Caco-2 (cell line): ENCODE results near the gene COL12A1. TPM values are rescaled to one million over a fixed set of nuclear protein-coding genes. Genes with fewer than 3 reads are reported as not detected.

Experiments used
- BruUV-seq: library from RNA; stranded (reverse); fragments of 400-500 nt; replicated peaks from 2 replicates; lab custom pipeline; 2021; lab: Mats Ljungman, UMichigan
- CTCF ChIA-PET: fragments of 300-600 bp; sonication (Branson Sonifier 250); formaldehyde crosslinking; loops from one replicate; lab custom pipeline; 2022; ENCODE audit warnings: antibody characterized with exemption; lab: Charles Lee
- POLR2A ChIA-PET: fragments of 300-600 bp; sonication (Branson Sonifier 250); formaldehyde crosslinking; loops from one replicate; lab custom pipeline; 2022; ENCODE audit warnings: antibody characterized with exemption; lab: Charles Lee
- DNase-seq, 2 experiments: peaks; one replicate each; pipeline versions ENCODE4 v3.0.0 to v3.0.0-alpha.2; 2020 to 2022
- H3K27me3 ChIP-seq: replicated peaks from 2 replicates; pipeline ENCODE4 v1.6.0; 2011; ENCODE audit warnings: low read length; ENCODE audit not compliant: control insufficient read depth, insufficient read depth
- H3K36me3 ChIP-seq: 2 replicates; pipeline ENCODE4 v1.5.1; 2011; ENCODE audit warnings: low read length; ENCODE audit not compliant: control insufficient read depth, insufficient read depth
- H3K4me1 ChIP-seq: fragments of 250-450 bp; sonication (Bioruptor Pico); 2 replicates; pipeline ENCODE4 v1.5.1; 2020; ENCODE audit warnings: mild to moderate bottlenecking
- H3K4me3 ChIP-seq: 2 replicates; pipeline ENCODE4 v1.5.1; 2011; ENCODE audit warnings: low read depth, mild to moderate bottlenecking, control low read depth, low read length
- H3K9me3 ChIP-seq: fragments of 250-450 bp; sonication (Bioruptor Pico); 2 replicates; pipeline ENCODE4 v1.5.1; 2020; ENCODE audit warnings: mild to moderate bottlenecking, moderate library complexity
- H3K27ac Mint-ChIP-seq: one replicate; pipeline ENCODE4 v1.8.0; 2022; ENCODE audit warnings: mixed read lengths; ENCODE audit not compliant: unreplicated experiment
- H3K27me3 Mint-ChIP-seq: one replicate; pipeline ENCODE4 v1.8.0; 2022; ENCODE audit warnings: mixed read lengths; ENCODE audit not compliant: insufficient read depth, unreplicated experiment
- H3K36me3 Mint-ChIP-seq: one replicate; pipeline ENCODE4 v1.8.0; 2022; ENCODE audit warnings: mild to moderate bottlenecking, mixed read lengths; ENCODE audit not compliant: insufficient read depth, unreplicated experiment
- H3K4me1 Mint-ChIP-seq: one replicate; pipeline ENCODE4 v1.8.0; 2022; ENCODE audit warnings: low read depth, mixed read lengths; ENCODE audit not compliant: unreplicated experiment
- H3K4me3 Mint-ChIP-seq: one replicate; pipeline ENCODE4 v1.8.0; 2022; ENCODE audit warnings: mild to moderate bottlenecking, moderate library complexity, mixed read lengths; ENCODE audit not compliant: unreplicated experiment
- H3K9me3 Mint-ChIP-seq: one replicate; pipeline ENCODE4 v1.8.0; 2022; ENCODE audit warnings: mixed read lengths; ENCODE audit not compliant: unreplicated experiment
- intact Hi-C: fragments of 100-400 bp; cut with micrococcal nuclease; formaldehyde crosslinking; loops from one replicate; pipeline ENCODE4 v1.10.0; 2022; ENCODE audit not compliant: unreplicated experiment
- total RNA-seq: library from RNA; stranded (reverse); gene quantifications from 2 replicates; pipeline ENCODE4 v1.2.3, GENCODE V29; 2022
- TF ChIP-seq, protein P1 (sequence below), 2 experiments: fragments of 200-600 bp in 1 of 2; IDR thresholded peaks; 1 replicate in 1 of 2; 2 replicates in 1 of 2; pipeline versions ENCODE4 v1.5.1 to v1.8.0; 2011 to 2022; ENCODE audit warnings: antibody characterized with exemption in 1 of 2, control low read depth in 1 of 2, inconsistent platforms in 1 of 2, low read depth in 1 of 2, low read length in 1 of 2, mild to moderate bottlenecking in 1 of 2, moderate library complexity in 1 of 2; ENCODE audit not compliant: insufficient read depth in 1 of 2, severe bottlenecking in 1 of 2, unreplicated experiment in 1 of 2

Gene COL12A1
- total RNA-seq, 1 experiment from 2014 or later: 68.0 TPM

DNA sequence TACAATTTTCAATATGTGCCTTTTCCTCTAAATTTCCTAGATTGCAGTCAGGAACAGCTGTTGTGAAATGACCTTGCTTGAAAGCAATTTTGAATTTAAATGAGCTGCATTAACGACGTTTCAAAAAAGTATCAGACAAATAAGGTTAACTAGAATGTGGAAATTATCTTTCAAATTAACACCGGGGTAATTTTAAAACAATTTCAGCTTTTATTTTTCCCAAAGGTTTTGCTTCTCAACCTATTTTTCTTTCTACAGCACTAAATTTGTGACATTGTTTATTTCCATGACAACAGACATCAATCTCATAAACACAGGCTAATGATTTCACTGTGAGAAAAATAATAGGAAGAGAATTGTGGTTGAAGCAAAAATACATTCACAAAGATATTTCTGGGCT is 38.5 kb downstream of the COL12A1 start:
- H3K36me3 ChIP-seq: no peaks in the 10 kb centered on the region
- BruUV-seq: no TSS peak
- Mint-ChIP-seq H3K27me3 (no peaks in the 10 kb centered on the region), H3K4me3 (no peak overlapping the region), H3K4me1 (peaks cover 6% of the 10 kb centered on the region), H3K9me3 (no peaks in the 10 kb centered on the region), H3K36me3 (peaks cover 21% of the 10 kb centered on the region), H3K27ac (no peak overlapping the region)
- TF ChIP-seq, protein P1, sequence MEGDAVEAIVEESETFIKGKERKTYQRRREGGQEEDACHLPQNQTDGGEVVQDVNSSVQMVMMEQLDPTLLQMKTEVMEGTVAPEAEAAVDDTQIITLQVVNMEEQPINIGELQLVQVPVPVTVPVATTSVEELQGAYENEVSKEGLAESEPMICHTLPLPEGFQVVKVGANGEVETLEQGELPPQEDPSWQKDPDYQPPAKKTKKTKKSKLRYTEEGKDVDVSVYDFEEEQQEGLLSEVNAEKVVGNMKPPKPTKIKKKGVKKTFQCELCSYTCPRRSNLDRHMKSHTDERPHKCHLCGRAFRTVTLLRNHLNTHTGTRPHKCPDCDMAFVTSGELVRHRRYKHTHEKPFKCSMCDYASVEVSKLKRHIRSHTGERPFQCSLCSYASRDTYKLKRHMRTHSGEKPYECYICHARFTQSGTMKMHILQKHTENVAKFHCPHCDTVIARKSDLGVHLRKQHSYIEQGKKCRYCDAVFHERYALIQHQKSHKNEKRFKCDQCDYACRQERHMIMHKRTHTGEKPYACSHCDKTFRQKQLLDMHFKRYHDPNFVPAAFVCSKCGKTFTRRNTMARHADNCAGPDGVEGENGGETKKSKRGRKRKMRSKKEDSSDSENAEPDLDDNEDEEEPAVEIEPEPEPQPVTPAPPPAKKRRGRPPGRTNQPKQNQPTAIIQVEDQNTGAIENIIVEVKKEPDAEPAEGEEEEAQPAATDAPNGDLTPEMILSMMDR (IDR thresholded peaks at IDR 0.05; ENCODE audit: insufficient read depth in 1 of 2, low read depth in 1 of 2, low read length in 1 of 2, severe bottlenecking in 1 of 2, unreplicated experiment in 1 of 2): no peak
- ChIA-PET POLR2A (no interaction called here), CTCF (no interaction called here)
- no peak overlapping the region for H3K4me3 ChIP-seq
- intact Hi-C loops: no loop called here
- no peaks in the 10 kb centered on the region for H3K4me1 ChIP-seq
- no peaks in the 10 kb centered on the region for H3K27me3 ChIP-seq
- H3K9me3 ChIP-seq: no peaks in the 10 kb centered on the region
- no peak for DNase-seq

DNA sequence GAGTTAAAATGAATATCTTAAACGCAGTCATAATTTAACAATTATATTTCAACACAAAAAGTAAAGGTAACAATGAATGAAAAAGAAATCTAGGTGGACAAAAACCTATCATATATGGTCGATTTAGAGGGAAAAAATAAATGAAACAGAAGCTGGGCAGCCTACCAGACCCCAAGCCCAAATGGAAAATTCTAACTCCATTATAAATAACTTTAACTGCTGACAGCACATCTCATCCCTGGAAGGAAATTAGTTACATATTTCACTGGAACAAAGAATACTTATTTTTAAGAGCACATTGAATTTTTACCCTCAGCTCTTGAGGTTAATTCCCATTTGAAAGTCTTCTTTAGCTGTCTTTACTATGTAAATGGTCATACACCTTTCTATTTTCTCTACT is 39.1 kb downstream of the COL12A1 start:
- peaks cover 22% of the 10 kb centered on the region for H3K36me3 Mint-ChIP-seq
- H3K27ac Mint-ChIP-seq: no peak overlapping the region
- H3K4me3 Mint-ChIP-seq: no peak overlapping the region
- Histone ChIP-seq H3K9me3 (no peaks in the 10 kb centered on the region), H3K4me3 (no peak overlapping the region), H3K27me3 (no peaks in the 10 kb centered on the region), H3K4me1 (no peaks in the 10 kb centered on the region), H3K36me3 (no peaks in the 10 kb centered on the region)
- POLR2A ChIA-PET: no interaction called here
- CTCF ChIA-PET: no interaction called here
- H3K27me3 Mint-ChIP-seq: no peaks in the 10 kb centered on the region
- TF ChIP-seq, protein P1 (IDR thresholded peaks at IDR 0.05; ENCODE audit: insufficient read depth in 1 of 2, low read depth in 1 of 2, low read length in 1 of 2, severe bottlenecking in 1 of 2, unreplicated experiment in 1 of 2): no peak
- H3K9me3 Mint-ChIP-seq: no peaks in the 10 kb centered on the region
- no peak for DNase-seq
- no TSS peak for BruUV-seq
- intact Hi-C loops: no loop called here
- H3K4me1 Mint-ChIP-seq: peaks cover 6% of the 10 kb centered on the region

DNA sequence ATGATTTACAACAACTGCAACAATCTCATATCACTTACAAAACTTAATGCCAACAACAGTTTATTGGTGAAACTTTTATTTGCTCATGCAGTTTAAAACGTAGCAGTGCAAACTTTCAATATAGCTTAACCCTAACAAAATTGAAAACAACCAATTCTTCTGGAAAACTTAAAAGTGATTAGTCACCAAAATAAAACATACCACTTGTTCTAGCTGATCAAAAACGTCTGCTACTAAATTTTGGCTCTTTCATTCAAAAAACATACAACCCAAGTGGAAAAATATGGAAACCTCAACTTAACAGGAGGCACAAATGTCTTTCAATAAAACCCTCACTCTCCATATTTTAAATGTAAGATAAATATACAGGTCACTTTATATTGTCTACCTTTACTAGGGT is 39.6 kb downstream of the COL12A1 start:
- H3K27me3 Mint-ChIP-seq: no peaks in the 10 kb centered on the region
- TF ChIP-seq, protein P1 (IDR thresholded peaks at IDR 0.05; ENCODE audit: insufficient read depth in 1 of 2, low read depth in 1 of 2, low read length in 1 of 2, severe bottlenecking in 1 of 2, unreplicated experiment in 1 of 2): no peak
- H3K27me3 ChIP-seq: no peaks in the 10 kb centered on the region
- no peaks in the 10 kb centered on the region for H3K4me1 ChIP-seq
- H3K4me3 ChIP-seq: no peak overlapping the region
- peaks cover 6% of the 10 kb centered on the region for H3K4me1 Mint-ChIP-seq
- H3K36me3 ChIP-seq: no peaks in the 10 kb centered on the region
- POLR2A ChIA-PET: no interaction called here
- no peak for DNase-seq
- no TSS peak for BruUV-seq
- no peaks in the 10 kb centered on the region for H3K9me3 ChIP-seq
- CTCF ChIA-PET: no interaction called here
- no peak overlapping the region for H3K4me3 Mint-ChIP-seq
- intact Hi-C loops: no loop called here
- H3K9me3 Mint-ChIP-seq: no peaks in the 10 kb centered on the region
- H3K36me3 Mint-ChIP-seq: peaks cover 22% of the 10 kb centered on the region
- no peak overlapping the region for H3K27ac Mint-ChIP-seq
